ENCODE data around the gene TUBE1. TPM values are rescaled to one million over a fixed set of nuclear protein-coding genes. Genes with fewer than 3 reads are reported as not detected.

Gene TUBE1
- total and polyA plus RNA-seq, 2 donors (not counting 3 experiments of a cell fraction or from before 2014, with no cell fraction given) = 6.7 to 15.8 TPM

GRCh38 chr6:112061605-112062004, 25.7 kb downstream of the TUBE1 start:
- H3K27ac ChIP-seq (ENCODE audit: insufficient read depth, low read depth, low read length) = no peak overlapping the region
- H3K4me3 ChIP-seq (replicated peaks in 1 of 3; ENCODE audit: insufficient read depth in 1 of 3, low read depth in 1 of 3, low read length in 3 of 3) = no peak overlapping the region
- intact Hi-C loops (cut with micrococcal nuclease) (no loop called here), dilution Hi-C loops (cut with MboI; ENCODE audit: extremely low pct_ligation_motif_present, low sequenced_read_pairs) (no loop called here)
- H3K79me2 ChIP-seq (ENCODE audit: control insufficient read depth, insufficient read depth, low read length) = no peaks in the 10 kb centered on the region
- ChIA-PET CTCF (interaction anchor here (0.7 to 1.2 kb wide), 3 partner anchors 8 to 17 kb away, joined by 3 read pairs; no protein-coding TSS in a partner anchor), POLR2A (no interaction called here)
- no peak overlapping the region for H3K9ac ChIP-seq (replicated peaks; ENCODE audit: extremely low read depth, insufficient read depth, low read length)
- no TSS peak for BruUV-seq (replicated peaks)
- TF ChIP-seq CTCF (IDR thresholded peaks at IDR 0.05; ENCODE audit: extremely low read depth in 1 of 2, insufficient read depth in 1 of 2, low read depth in 1 of 2, low read length in 2 of 2) (no peak), FOS (IDR thresholded peaks at IDR 0.05; ENCODE audit: borderline replicate concordance, insufficient read depth, low read length) (peak; percentile 27)
- H3K4me1 ChIP-seq (ENCODE audit: control insufficient read depth, extremely low read depth, insufficient read depth, low read length) = no peaks in the 10 kb centered on the region
- H3K36me3 ChIP-seq (ENCODE audit: control insufficient read depth in 2 of 2, extremely low read depth in 1 of 2, insufficient read depth in 2 of 2, low read length in 2 of 2) = no peaks in the 10 kb centered on the region
- no peak overlapping the region for H3K4me2 ChIP-seq (ENCODE audit: insufficient read depth, low read length)
- no peak for FAIRE-seq
- H4K20me1 ChIP-seq (replicated peaks; ENCODE audit: control insufficient read depth, extremely low read depth, insufficient read depth, low read length) = no peaks in the 10 kb centered on the region
- no peaks in the 10 kb centered on the region for H3K9me1 ChIP-seq (replicated peaks; ENCODE audit: control insufficient read depth, extremely low read depth, insufficient read depth, low read length)
- DNase-seq (ENCODE audit: low read depth, low spot score) = no peak
- no peak overlapping the region for H2AFZ ChIP-seq (ENCODE audit: low read depth, low read length)
- no peaks in the 10 kb centered on the region for H3K27me3 ChIP-seq (ENCODE audit: control insufficient read depth in 2 of 2, insufficient read depth in 2 of 2, low read length in 2 of 2)
- no peaks in the 10 kb centered on the region for H3K9me3 ChIP-seq (replicated peaks; ENCODE audit: control insufficient read depth, insufficient read depth, low read length)

DNA sequence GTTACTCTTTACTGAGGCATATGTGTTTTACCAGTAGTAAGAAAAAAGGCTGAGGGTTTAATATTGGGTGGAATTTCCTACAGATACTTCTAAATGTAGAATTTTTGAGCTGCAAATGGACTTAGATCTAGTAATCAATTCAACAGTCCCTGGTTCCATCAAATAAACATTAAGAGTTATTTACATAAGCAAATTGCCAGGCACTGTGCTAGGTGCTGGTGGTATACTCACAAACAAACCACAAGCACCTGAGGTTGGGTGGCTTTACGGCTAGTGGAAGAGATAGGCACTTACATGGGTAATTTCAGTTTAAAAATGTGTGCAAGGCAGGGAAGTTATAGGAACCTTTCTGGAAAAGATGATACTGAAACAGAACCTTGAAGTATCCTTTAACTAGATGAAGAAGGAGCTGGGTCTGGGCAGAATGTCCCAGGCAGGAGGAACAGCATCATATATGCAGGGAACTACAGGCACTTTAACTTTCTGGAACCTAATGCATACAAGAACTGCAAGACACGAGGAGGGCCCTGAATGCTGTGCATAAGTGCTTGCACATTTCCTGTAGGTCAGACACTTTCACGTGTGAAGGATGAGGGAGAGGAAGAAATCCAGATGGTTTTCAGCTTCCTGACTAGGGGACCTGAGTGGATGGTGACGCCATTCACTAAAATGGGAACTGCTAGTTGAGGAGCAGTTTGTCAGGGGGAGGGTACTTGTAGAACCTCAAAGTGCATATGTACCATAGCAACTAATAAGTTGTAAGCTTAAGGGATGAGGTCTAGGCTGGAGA, 28.8 kb downstream of the TUBE1 start:
- DNase-seq (ENCODE audit: low read depth, low spot score) (no peak), FAIRE-seq (no peak)
- TF ChIP-seq, protein P1, sequence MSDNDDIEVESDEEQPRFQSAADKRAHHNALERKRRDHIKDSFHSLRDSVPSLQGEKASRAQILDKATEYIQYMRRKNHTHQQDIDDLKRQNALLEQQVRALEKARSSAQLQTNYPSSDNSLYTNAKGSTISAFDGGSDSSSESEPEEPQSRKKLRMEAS (IDR thresholded peaks at IDR 0.05; ENCODE audit: insufficient read depth, insufficient read length) = no peak
- no peak for TF ChIP-seq POLR2AphosphoS5 (IDR thresholded peaks at IDR 0.05; ENCODE audit: insufficient read depth, low read depth, low read length)
- no peak for TF ChIP-seq POLR2A (IDR thresholded peaks at IDR 0.05; ENCODE audit: low read depth, low read length)
- TF ChIP-seq MYC (IDR thresholded peaks at IDR 0.05; ENCODE audit: low read depth, low read length) = no peak
- TF ChIP-seq EZH2 (IDR thresholded peaks at IDR 0.05; ENCODE audit: borderline replicate concordance, low read depth, low read length, severe bottlenecking) = no peak
- BruUV-seq (replicated peaks) = no TSS peak
- Histone ChIP-seq H3K4me2 (ENCODE audit: insufficient read depth, low read length) (no peak overlapping the region), H3K36me3 (ENCODE audit: control insufficient read depth in 2 of 2, extremely low read depth in 1 of 2, insufficient read depth in 2 of 2, low read length in 2 of 2) (no peaks in the 10 kb centered on the region), H3K9ac (replicated peaks; ENCODE audit: extremely low read depth, insufficient read depth, low read length) (no peak overlapping the region), H3K4me1 (ENCODE audit: control insufficient read depth, extremely low read depth, insufficient read depth, low read length) (no peaks in the 10 kb centered on the region), H4K20me1 (replicated peaks; ENCODE audit: control insufficient read depth, extremely low read depth, insufficient read depth, low read length) (no peaks in the 10 kb centered on the region), H3K27ac (ENCODE audit: insufficient read depth, low read depth, low read length) (no peak overlapping the region), H3K9me1 (replicated peaks; ENCODE audit: control insufficient read depth, extremely low read depth, insufficient read depth, low read length) (no peaks in the 10 kb centered on the region), H3K27me3 (ENCODE audit: control insufficient read depth in 2 of 2, insufficient read depth in 2 of 2, low read length in 2 of 2) (no peaks in the 10 kb centered on the region), H3K9me3 (replicated peaks; ENCODE audit: control insufficient read depth, insufficient read depth, low read length) (no peaks in the 10 kb centered on the region), H3K79me2 (ENCODE audit: control insufficient read depth, insufficient read depth, low read length) (no peaks in the 10 kb centered on the region), H3K4me3 (replicated peaks in 1 of 3; ENCODE audit: insufficient read depth in 1 of 3, low read depth in 1 of 3, low read length in 3 of 3) (no peak overlapping the region), H2AFZ (ENCODE audit: low read depth, low read length) (no peak overlapping the region)
- dilution Hi-C loops (cut with MboI; ENCODE audit: extremely low pct_ligation_motif_present, low sequenced_read_pairs) (no loop called here), intact Hi-C loops (cut with micrococcal nuclease) (no loop called here)
- ChIA-PET POLR2A (no interaction called here), CTCF (interaction anchor here (1.0 kb wide), 1 partner anchor 8 kb away, joined by 3 read pairs; no protein-coding TSS in a partner anchor)

All from endothelial cell of umbilical vein (primary cell).